Measurements from ENCODE around the gene MBD5.
A peak's percentile ranks its signal among the peaks of the same experiment; 100 is the strongest.

The MBD5 gene

DNA sequence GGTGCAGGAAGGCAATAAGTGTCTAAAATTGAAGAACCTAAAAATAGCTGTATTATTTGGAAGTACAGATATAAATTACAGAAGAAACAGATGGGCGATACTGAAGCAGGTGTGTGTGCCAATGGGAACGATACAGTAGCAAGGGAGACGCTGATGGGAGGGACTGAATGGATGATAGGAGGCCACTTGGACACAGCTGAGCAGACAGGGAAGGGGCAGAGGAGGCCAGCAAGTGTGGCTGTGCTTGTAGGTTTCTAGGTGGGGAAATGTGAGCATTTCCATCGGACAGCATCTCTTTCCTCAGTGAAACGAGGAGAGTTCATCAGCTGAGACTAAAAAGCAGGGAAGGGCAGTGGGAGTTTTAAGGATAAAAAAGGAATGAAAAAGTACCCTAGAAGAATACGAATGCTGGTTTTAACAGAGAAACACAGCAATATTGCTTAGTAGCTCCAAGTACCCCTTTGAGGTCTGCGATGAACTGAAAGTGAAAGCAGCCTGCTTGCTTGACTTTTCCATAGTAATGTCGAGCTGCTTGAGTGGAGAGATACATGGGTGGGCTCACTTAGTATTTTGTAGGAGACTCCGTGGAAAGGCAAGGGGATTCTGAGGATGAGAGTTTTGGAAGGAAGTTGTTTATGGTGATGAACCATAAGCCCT is 531.9 kb downstream of the MBD5 start:
- DNase-seq (ENCODE audit: low read depth), result no peak

DNA sequence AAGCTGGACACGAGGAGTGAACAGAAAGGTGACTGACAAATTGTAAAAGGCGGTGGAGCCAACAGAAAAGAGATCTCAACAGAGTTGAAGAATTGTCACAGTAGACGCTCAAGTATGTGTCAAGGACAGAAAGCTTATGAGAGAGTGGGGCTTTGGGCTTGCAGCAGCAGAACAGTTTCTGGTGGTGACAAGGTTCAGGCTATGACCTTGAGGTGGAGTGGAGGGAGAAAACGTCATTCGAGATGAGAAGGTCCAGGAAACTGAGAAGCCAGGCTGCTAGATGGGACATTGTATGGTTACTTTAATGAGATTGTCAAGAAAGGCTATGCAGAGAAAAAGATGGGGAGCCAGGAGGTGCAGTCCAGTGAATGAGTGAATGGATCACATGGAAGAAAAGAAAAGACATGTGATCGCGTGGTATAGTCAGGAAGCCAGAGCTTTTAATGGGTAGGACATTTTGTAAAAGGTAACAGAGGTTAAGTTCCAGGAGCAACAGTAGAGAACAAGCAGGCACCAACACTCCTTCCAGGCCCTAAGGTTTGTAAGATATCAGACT is 532.5 kb downstream of the MBD5 start:
- DNase-seq (ENCODE audit: low read depth), result no peak

DNA sequence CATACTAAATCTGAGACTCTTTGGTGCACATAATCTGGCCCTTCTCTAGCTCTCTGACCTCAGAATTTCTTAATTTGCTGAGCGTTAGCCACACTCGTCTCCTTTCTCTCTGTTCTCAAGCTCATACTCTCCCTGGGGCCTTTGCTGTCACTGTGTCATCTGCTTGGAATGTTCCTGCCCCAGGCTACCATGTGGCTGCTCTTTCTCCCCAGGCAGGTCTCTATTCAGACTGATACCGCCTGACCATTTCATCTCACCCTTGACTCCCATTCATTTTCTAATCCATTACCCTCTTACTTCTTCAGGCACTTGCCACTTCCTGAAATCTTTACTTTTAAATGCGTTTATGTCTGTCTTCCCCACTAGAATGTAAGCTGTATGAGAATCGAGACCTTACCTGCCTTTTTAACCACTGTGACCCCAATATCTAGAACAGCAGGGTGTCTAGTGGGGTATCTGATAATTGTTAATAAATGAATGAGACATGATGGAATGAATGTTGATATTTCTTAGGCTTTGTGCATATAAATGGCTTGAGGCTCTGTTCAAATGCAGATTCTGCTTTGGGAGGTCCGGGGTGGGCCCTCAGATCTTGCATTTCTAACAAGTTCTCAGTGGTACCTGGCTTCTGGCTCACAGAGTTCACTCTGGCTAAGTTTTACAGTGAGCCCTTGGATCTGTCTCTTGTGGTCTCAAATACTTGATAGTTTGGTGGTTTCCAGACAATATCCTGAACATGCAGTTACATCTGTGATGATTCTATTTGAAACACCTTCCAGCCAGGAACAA is 533.8 kb downstream of the MBD5 start:
- no peak for DNase-seq (ENCODE audit: low read depth)

DNA sequence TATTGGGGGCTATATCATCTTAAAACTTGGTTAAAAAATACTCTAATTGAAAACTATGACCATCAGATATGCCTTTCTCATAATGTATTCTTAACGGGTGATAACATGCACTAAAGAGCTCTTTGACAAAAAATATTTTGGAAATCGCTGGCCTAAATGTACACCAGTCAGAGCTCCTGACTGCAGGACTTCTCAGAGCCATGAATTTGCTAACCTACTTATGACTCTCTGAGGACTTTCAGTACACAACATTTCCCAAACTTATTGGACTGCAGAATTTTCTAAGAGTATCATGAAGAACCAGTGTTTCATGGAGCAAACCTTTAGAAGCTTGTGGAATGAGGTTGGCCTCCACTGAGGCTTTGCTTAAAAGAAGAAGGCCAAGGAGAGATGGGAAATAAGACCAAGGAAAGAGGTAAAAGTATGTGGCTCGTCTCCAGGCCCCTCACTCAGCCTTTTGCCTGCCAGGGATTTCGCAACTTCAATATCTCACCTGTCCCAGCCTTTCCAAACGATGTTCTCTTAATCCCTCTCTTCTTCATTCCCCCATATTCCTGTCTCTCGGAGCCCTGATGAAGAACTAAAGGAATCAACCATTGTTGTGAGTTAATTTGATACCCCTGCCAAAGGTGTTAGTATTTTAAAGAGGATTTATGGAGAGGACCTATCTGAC is 534.9 kb downstream of the MBD5 start:
- DNase-seq (ENCODE audit: low read depth), result no peak

DNA sequence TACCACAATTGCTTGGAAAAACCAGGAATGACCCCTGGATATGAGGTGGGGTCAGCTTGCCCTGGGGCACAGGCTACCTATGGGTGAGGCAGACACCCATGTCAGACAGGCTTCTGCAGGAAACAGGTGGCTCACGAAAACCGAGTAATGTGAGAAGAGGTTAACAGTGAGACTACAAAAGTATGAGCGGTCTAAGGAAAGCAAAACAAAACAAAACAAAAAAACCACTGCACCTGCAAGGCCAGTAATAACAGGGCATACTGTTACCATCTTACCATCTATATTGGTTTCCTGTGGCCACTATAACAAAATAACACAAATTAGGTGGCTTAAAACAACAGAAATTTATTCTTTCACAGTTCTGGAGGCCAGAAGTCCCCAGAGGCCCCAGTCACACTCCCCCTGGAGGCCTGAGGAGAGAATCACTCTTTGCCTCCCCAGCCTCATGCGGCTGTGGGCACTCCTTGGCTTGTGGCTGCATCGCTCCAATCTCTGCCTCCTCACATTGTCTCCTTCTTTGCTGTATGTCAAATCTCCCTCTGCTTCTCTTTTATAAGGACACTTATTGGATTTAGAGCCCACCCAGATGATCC is 537.0 kb downstream of the MBD5 start:
- DNase-seq (ENCODE audit: low read depth), result no peak

DNA sequence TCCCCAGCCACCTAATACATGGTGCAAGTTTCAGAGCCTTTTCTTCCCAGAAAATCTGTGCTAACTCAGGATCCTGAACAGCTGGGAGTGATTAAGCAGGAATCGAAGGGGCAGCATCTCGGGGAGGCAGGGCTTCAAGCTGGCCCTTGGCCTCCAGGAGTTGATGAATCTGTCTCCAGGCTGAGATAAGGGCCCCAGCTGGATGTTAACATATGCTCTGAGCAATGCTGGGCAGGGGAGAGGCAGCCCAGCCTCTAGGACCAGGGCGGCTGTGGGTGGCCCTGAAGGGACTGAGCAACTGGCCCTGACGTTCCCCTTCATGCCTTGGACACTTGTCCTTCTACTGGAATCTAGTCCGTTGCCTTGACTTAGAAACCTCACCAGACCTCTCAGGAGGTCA is 539.6 kb downstream of the MBD5 start:
- peak; percentile 5 for DNase-seq (ENCODE audit: low read depth)

DNA sequence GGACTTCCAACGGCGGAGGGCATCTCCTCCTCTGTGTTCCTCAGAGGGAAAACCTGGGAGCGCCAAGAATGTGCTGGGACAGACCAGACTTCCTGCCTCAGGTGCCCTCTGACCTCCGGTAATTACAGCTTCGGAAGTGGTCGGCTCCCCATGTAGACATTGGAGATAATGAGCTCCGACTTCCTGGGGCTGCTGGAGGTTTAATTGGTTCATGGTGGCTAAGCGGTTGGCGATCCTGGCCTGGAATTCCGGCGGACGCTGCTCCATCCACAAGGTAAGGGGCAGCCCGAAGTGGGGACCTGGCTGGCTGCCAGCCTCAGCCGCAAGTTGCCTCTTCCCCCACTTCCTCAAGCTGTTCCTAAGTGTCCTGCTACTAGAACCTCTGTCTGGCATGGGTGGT is 540.5 kb downstream of the MBD5 start:
- DNase-seq (ENCODE audit: low read depth), result no peak

DNA sequence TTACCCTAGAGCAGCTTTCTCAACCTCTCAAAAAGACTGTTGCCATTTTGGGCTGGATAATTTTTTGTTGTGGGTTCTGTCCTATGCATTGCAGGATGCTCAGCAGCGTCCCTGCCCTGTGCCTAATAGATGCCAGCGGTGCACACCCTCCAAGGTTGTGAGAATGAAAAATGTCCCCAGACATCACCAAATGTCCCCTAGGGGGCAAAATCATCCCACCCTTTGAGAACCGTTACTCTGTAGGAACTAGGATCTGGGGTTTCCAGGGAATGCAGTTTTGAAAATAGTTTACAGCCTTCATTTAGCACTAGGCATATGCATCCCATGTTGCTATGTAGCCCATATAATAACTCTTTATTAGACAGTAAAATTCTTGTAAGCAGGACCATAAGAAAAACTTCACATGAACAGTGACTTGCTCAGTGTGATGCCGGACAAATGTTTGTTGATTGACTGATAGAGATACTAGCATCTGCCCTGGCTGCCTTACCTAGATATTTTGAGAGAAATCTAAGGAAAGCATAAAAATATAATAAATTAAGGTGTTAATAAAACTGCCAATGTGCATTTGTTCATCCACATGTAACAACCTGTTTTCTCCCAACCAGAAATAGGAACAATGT is 544.5 kb downstream of the MBD5 start:
- DNase-seq (ENCODE audit: low read depth), result no peak
